Measurements from ENCODE around the gene FOXO6.

Gene FOXO6

GRCh38 chr1:41368366-41368765 lies 7.1 kb downstream of the FOXO6 start:
- no peak for DNase-seq

GRCh38 chr1:41368801-41369200 lies 7.6 kb downstream of the FOXO6 start:
- DNase-seq, result no peak

- no peak for DNase-seq
These were observed 8.3 kb downstream of the FOXO6 start for GRCh38 chr1:41369531-41369930.

- no peak for DNase-seq
These were observed 9.0 kb downstream of the FOXO6 start for GRCh38 chr1:41370225-41370624.

GRCh38 chr1:41370756-41371420 lies 9.7 kb downstream of the FOXO6 start:
- DNase-seq, result no peak

GRCh38 chr1:41371630-41372599 lies 10.7 kb downstream of the FOXO6 start:
- DNase-seq, result no peak

GRCh38 chr1:41372600-41372993 lies 11.4 kb downstream of the FOXO6 start:
- DNase-seq, result no peak

- DNase-seq, result no peak
These were observed 12.1 kb downstream of the FOXO6 start for GRCh38 chr1:41373373-41373772.

- DNase-seq, result no peak
These were observed 13.5 kb downstream of the FOXO6 start for GRCh38 chr1:41374711-41375110.

- DNase-seq, result no peak
These were observed 16.2 kb downstream of the FOXO6 start for GRCh38 chr1:41377397-41377796.

- no peak for DNase-seq
These were observed 17.0 kb downstream of the FOXO6 start for GRCh38 chr1:41378222-41378621.

GRCh38 chr1:41378999-41379737 lies 17.9 kb downstream of the FOXO6 start:
- no peak for DNase-seq

- DNase-seq, result no peak
These were observed 18.5 kb downstream of the FOXO6 start for GRCh38 chr1:41379738-41380130.

GRCh38 chr1:41380195-41380594 lies 19.0 kb downstream of the FOXO6 start:
- no peak for DNase-seq

GRCh38 chr1:41380979-41381691 lies 19.9 kb downstream of the FOXO6 start:
- DNase-seq, result no peak

GRCh38 chr1:41381692-41382479 lies 20.7 kb downstream of the FOXO6 start:
- DNase-seq, result no peak

GRCh38 chr1:41382480-41383090 lies 21.4 kb downstream of the FOXO6 start:
- no peak for DNase-seq

GRCh38 chr1:41383094-41383852 lies 22.0 kb downstream of the FOXO6 start:
- peak; percentile 40 for DNase-seq

- no peak for DNase-seq
These were observed 23.3 kb downstream of the FOXO6 start for GRCh38 chr1:41384579-41384978.

GRCh38 chr1:41385398-41386195 lies 24.4 kb downstream of the FOXO6 start:
- DNase-seq, result no peak

Data from CD4-positive, alpha-beta T cell treated with Interleukin-4 for 4 hours (primary cell).